ENCODE results near the gene LCN6. TPM values are rescaled to one million over a fixed set of nuclear protein-coding genes. Genes with fewer than 3 reads are reported as not detected.
A peak's percentile ranks its signal among the peaks of the same experiment; 100 is the strongest.

The LCN6 gene
- total and polyA plus RNA-seq, 9 of the 15 experiments (the other 6 are each of a cell fraction or from before 2014, with no cell fraction given): 0.10 to 0.45 (median 0.37) TPM; not detected in 5

DNA sequence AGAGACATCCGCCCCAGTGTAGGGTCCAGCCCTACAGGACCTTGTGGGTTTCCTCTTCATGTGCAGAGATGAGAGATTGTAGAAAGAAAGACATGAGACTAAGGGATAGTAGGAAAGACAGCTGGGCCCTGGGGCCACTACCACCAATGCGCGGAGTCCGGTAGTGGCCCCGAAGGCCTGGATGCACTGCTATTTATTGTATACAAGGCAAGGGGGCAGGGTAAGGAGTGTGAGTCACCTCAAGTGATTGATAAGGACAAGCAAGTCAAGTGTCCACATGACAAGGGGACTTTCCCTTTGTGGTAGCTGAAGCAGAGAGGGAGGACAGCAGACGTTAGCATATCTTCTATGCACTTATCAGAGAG, 36.7 kb upstream of the LCN6 start (continued):
- TF ChIP-seq, protein P1, sequence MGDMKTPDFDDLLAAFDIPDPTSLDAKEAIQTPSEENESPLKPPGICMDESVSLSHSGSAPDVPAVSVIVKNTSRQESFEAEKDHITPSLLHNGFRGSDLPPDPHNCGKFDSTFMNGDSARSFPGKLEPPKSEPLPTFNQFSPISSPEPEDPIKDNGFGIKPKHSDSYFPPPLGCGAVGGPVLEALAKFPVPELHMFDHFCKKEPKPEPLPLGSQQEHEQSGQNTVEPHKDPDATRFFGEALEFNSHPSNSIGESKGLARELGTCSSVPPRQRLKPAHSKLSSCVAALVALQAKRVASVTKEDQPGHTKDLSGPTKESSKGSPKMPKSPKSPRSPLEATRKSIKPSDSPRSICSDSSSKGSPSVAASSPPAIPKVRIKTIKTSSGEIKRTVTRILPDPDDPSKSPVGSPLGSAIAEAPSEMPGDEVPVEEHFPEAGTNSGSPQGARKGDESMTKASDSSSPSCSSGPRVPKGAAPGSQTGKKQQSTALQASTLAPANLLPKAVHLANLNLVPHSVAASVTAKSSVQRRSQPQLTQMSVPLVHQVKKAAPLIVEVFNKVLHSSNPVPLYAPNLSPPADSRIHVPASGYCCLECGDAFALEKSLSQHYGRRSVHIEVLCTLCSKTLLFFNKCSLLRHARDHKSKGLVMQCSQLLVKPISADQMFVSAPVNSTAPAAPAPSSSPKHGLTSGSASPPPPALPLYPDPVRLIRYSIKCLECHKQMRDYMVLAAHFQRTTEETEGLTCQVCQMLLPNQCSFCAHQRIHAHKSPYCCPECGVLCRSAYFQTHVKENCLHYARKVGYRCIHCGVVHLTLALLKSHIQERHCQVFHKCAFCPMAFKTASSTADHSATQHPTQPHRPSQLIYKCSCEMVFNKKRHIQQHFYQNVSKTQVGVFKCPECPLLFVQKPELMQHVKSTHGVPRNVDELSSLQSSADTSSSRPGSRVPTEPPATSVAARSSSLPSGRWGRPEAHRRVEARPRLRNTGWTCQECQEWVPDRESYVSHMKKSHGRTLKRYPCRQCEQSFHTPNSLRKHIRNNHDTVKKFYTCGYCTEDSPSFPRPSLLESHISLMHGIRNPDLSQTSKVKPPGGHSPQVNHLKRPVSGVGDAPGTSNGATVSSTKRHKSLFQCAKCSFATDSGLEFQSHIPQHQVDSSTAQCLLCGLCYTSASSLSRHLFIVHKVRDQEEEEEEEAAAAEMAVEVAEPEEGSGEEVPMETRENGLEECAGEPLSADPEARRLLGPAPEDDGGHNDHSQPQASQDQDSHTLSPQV (IDR thresholded peaks at IDR 0.05): no peak
- no peak for TF ChIP-seq SAFB (IDR thresholded peaks at IDR 0.05; ENCODE audit: borderline replicate concordance, low read depth, low read length)
- no peak for TF ChIP-seq HDAC8 (tag; IDR thresholded peaks at IDR 0.05)
- peak; percentile 71 for TF ChIP-seq SMARCA4 (IDR thresholded peaks at IDR 0.05)
- TF ChIP-seq HDAC6 (IDR thresholded peaks at IDR 0.05; ENCODE audit: low read depth, low read length): no peak
- TF ChIP-seq HMG20B (CRISPR knock-in tag; IDR thresholded peaks at IDR 0.05): no peak
- TF ChIP-seq, protein P2, sequence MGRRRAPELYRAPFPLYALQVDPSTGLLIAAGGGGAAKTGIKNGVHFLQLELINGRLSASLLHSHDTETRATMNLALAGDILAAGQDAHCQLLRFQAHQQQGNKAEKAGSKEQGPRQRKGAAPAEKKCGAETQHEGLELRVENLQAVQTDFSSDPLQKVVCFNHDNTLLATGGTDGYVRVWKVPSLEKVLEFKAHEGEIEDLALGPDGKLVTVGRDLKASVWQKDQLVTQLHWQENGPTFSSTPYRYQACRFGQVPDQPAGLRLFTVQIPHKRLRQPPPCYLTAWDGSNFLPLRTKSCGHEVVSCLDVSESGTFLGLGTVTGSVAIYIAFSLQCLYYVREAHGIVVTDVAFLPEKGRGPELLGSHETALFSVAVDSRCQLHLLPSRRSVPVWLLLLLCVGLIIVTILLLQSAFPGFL (CRISPR knock-in tag; IDR thresholded peaks at IDR 0.05): no peak
- TF ChIP-seq NCOA1 (IDR thresholded peaks at IDR 0.05; ENCODE audit: low read depth): no peak
- TF ChIP-seq ARID1B (IDR thresholded peaks at IDR 0.05): peak; percentile 68
- TF ChIP-seq CEBPB (tag; IDR thresholded peaks at IDR 0.05): no peak
- no peak for TF ChIP-seq ZSCAN29 (IDR thresholded peaks at IDR 0.05)
- TF ChIP-seq SMAD3 (CRISPR knock-in tag; conservative IDR thresholded peaks at IDR 0.05): no peak
- TF ChIP-seq MXI1 (IDR thresholded peaks at IDR 0.05; ENCODE audit: low read depth, low read length): no peak
- 0 out of 2 replicates have a peak, but pooled peaks have one; percentile 24 for TF ChIP-seq MBD2 (IDR thresholded peaks at IDR 0.05; ENCODE audit: borderline replicate concordance, low read depth)
- no peak for TF ChIP-seq HSF4 (CRISPR knock-in tag; IDR thresholded peaks at IDR 0.05; ENCODE audit: borderline replicate concordance)
- no peak for TF ChIP-seq HNRNPH1 (optimal IDR thresholded peaks at IDR 0.05; ENCODE audit: low read depth, low read length)
- no peak for TF ChIP-seq CREB5 (CRISPR knock-in tag; IDR thresholded peaks at IDR 0.05)
- TF ChIP-seq, protein P3, sequence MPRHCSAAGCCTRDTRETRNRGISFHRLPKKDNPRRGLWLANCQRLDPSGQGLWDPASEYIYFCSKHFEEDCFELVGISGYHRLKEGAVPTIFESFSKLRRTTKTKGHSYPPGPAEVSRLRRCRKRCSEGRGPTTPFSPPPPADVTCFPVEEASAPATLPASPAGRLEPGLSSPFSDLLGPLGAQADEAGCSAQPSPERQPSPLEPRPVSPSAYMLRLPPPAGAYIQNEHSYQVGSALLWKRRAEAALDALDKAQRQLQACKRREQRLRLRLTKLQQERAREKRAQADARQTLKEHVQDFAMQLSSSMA (CRISPR knock-in tag; IDR thresholded peaks at IDR 0.05): no peak
- no peak for TF ChIP-seq STAT5A (IDR thresholded peaks at IDR 0.05; ENCODE audit: borderline replicate concordance, low read length)
- TF ChIP-seq, protein P4, sequence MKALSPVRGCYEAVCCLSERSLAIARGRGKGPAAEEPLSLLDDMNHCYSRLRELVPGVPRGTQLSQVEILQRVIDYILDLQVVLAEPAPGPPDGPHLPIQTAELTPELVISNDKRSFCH (CRISPR knock-in tag; IDR thresholded peaks at IDR 0.05): no peak
- TF ChIP-seq, protein P4 (tag; IDR thresholded peaks at IDR 0.05): no peak; the same call in 1 of the 2 replicates
- no peak for TF ChIP-seq NFATC3 (IDR thresholded peaks at IDR 0.05)
- TF ChIP-seq ARNT (IDR thresholded peaks at IDR 0.05): no peak
- no peak for TF ChIP-seq EWSR1 (IDR thresholded peaks at IDR 0.05; ENCODE audit: borderline replicate concordance, low read depth, partially characterized antibody)

All from K562 (cell line).